OCI-LY3 (cell line): Measurements from ENCODE around the gene EPB41L4A.

Source experiments
- EZH2phosphoT487 ChIP-seq: fragments of 200-600 bp; shearing (Covaris generic); IDR thresholded peaks from 2 replicates; pipeline ENCODE4 v1.6.1; 2018; ENCODE audit warnings: antibody characterized with exemption, mixed run types, low read depth
- TF ChIP-seq, protein P1 (sequence below): fragments of 200-600, 300-600 bp; sonication (generic); IDR thresholded peaks from 2 replicates; pipeline ENCODE4 v1.5.1; 2014; ENCODE audit warnings: antibody characterized with exemption, low read length, low read depth

DNA sequence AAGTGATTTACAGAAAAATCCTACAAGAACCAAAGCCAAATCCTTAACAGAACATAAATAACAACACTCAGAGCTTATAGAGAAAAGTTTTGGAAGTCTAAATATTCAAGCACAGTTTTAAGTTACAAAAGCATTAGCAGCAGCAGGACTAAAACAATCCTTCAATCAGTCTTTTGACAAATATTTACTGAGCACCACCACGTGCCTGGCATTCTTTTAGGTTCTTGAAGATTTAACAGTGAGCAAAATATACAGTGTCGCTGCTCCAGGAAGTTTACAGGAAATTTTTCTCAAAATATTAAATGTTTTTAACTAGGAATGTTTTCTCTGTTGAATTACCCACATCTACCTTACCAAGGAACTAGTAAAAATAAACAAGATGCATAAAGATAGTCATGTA is 11.4 kb downstream of the EPB41L4A start:
- TF ChIP-seq, protein P1, sequence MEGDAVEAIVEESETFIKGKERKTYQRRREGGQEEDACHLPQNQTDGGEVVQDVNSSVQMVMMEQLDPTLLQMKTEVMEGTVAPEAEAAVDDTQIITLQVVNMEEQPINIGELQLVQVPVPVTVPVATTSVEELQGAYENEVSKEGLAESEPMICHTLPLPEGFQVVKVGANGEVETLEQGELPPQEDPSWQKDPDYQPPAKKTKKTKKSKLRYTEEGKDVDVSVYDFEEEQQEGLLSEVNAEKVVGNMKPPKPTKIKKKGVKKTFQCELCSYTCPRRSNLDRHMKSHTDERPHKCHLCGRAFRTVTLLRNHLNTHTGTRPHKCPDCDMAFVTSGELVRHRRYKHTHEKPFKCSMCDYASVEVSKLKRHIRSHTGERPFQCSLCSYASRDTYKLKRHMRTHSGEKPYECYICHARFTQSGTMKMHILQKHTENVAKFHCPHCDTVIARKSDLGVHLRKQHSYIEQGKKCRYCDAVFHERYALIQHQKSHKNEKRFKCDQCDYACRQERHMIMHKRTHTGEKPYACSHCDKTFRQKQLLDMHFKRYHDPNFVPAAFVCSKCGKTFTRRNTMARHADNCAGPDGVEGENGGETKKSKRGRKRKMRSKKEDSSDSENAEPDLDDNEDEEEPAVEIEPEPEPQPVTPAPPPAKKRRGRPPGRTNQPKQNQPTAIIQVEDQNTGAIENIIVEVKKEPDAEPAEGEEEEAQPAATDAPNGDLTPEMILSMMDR: no peak
- TF ChIP-seq EZH2phosphoT487: no peak
